ENCODE measurements around the gene ENPP1. TPM values are rescaled to one million over a fixed set of nuclear protein-coding genes. Genes with fewer than 3 reads are reported as not detected.

ENPP1 gene
- total and polyA plus RNA-seq, 9 of the 15 experiments (the other 6 are each of a cell fraction or from before 2014, with no cell fraction given): 0.03 to 0.56 (median 0.14) TPM

- H3K4me2 ChIP-seq (ENCODE audit: insufficient read depth, low read length): no peak overlapping the region
- no peak overlapping the region for H3K4me3 ChIP-seq
- H3K9ac ChIP-seq (ENCODE audit: insufficient read depth in 1 of 2, low read depth in 2 of 2, low read length in 2 of 2): no peak overlapping the region
- no peak overlapping the region for H3K27ac ChIP-seq (ENCODE audit: extremely low read depth, low read depth, low read length)
- H3K27me3 ChIP-seq (ENCODE audit: control insufficient read depth in 2 of 2, insufficient read depth in 2 of 2, low read length in 2 of 2): peaks cover 3 to 18% of the 10 kb centered on the region in 2 experiments; a peak in 4 of 5 replicates
- TF ChIP-seq ASH1L (IDR thresholded peaks at IDR 0.05; ENCODE audit: borderline replicate concordance, low read depth, partially characterized antibody): no peak
- TF ChIP-seq PRDM10 (IDR thresholded peaks at IDR 0.05; ENCODE audit: partially characterized antibody): peak; percentile 38
- TF ChIP-seq ZFPM2 (CRISPR knock-in tag; IDR thresholded peaks at IDR 0.05): no peak
- ATAC-seq (no peak), FAIRE-seq (no peak), DNase-seq (ENCODE audit: extremely low read depth in 1 of 4, low spot score in 3 of 4) (no peak)
- H3K9me1 ChIP-seq (ENCODE audit: control insufficient read depth, insufficient read depth, low read length): no peaks in the 10 kb centered on the region
- CTCF ChIA-PET (ENCODE audit: low intra/inter-chr PET ratio): no interaction called here
- POLR2A ChIA-PET: no interaction called here
- in situ Hi-C loops (cut with MboI): no loop called here
- H3K4me1 ChIP-seq (replicated peaks in 1 of 2; ENCODE audit: control insufficient read depth in 2 of 2, insufficient read depth in 2 of 2, low read length in 2 of 2): no peaks in the 10 kb centered on the region
- H3K9me3 ChIP-seq (replicated peaks; ENCODE audit: control insufficient read depth, insufficient read depth, low read depth, low read length): no peaks in the 10 kb centered on the region
- 0% methylated on average over 2 of the region's 2 CpGs for WGBS (ENCODE audit: insufficient coverage, low coverage, missing lambda C conversion rate)
- intact Hi-C loops (cut with micrococcal nuclease): no loop called here
- no peaks in the 10 kb centered on the region for H3K36me3 ChIP-seq (ENCODE audit: control insufficient read depth, insufficient read depth, low read length)
- H4K20me1 ChIP-seq (replicated peaks; ENCODE audit: control insufficient read depth, insufficient read depth, low read length): no peaks in the 10 kb centered on the region
- BruUV-seq (replicated peaks): no TSS peak
- H2AFZ ChIP-seq (ENCODE audit: low read depth, low read length): no peak overlapping the region
- H3K79me2 ChIP-seq (ENCODE audit: control insufficient read depth, insufficient read depth, low read length): no peaks in the 10 kb centered on the region
These were observed 28.5 kb upstream of the ENPP1 start for GRCh38 chr6:131779304-131779703.

Data from K562 (cell line).